Measurements from ENCODE around the gene TRIM31. TPM values are rescaled to one million over a fixed set of nuclear protein-coding genes. Genes with fewer than 3 reads are reported as not detected.
"Not testable (repeated sequence)": the region's sequence is repeated elsewhere in the genome, so short reads cannot be mapped to it uniquely, and the experiment has no call there.

TRIM31 gene
- total RNA-seq, 2 experiments from 2014 or later = not detected

DNA sequence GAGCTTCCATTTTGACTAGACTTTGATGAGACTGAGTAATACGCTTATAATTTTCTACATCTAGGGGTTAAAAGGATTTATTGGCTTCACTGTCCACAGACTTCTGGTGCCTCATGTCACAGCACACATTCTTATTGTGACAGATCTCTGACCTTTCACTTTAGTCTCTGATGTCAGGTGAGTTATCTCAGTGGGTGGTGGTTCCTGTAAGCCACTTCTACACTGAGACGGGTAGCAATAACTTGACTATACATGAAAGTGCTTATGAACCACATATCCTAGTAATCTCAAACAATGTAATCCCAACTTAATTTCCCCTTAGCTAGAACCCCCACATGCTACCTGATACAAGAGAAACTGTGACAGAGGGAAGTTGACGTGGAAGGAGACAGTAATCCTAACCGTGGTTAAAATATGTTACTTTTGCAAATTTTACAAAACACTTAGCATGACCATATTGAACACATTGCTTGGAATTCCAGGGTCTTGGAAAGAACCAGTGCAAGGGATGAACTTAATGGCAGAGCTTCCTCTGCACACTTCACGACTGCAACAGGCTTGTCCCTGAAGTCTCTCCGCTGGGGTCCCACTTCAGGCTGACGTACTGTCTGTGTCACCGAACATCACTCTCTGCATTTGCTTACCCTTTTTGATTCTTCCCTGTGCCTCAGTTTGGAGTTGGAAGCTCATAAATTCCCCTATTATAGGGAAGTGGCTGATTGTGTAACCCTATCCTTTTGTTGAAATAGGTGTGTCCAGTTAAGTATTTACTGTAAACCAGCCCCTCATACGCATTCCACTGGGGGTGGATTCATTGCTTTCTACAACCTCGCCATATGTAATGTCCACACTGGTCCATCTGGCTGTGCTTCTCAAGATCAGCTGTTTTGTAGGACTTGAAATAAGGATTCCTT lies 16.6 kb upstream of the TRIM31 start:
- Mint-ChIP-seq H3K9me3 (ENCODE audit: low read depth) (no peaks in the 10 kb centered on the region), H3K36me3 (ENCODE audit: low read depth) (no peaks in the 10 kb centered on the region), H3K27ac (no peak overlapping the region), H3K27me3 (peaks cover 63% of the 10 kb centered on the region), H3K4me1 (peaks cover 24% of the 10 kb centered on the region), H3K4me3 (no peak overlapping the region)
- POLR2A ChIA-PET = no interaction called here
- CTCF ChIA-PET = interaction anchor here (0.9 to 6.0 kb wide), 7 partner anchors 10 to 89 kb away, joined by 3 to 244 read pairs (median 6); no protein-coding TSS in a partner anchor
- no peak for DNase-seq
- peak; percentile 75 for ATAC-seq
- intact Hi-C loops (cut with DNase I, micrococcal nuclease) = loop anchor here (2.0 to 5.0 kb wide), 4 partner anchors 39 to 282 kb away; partner anchors contain the start of gene PPP1R11 (in 1 of the 2)

DNA sequence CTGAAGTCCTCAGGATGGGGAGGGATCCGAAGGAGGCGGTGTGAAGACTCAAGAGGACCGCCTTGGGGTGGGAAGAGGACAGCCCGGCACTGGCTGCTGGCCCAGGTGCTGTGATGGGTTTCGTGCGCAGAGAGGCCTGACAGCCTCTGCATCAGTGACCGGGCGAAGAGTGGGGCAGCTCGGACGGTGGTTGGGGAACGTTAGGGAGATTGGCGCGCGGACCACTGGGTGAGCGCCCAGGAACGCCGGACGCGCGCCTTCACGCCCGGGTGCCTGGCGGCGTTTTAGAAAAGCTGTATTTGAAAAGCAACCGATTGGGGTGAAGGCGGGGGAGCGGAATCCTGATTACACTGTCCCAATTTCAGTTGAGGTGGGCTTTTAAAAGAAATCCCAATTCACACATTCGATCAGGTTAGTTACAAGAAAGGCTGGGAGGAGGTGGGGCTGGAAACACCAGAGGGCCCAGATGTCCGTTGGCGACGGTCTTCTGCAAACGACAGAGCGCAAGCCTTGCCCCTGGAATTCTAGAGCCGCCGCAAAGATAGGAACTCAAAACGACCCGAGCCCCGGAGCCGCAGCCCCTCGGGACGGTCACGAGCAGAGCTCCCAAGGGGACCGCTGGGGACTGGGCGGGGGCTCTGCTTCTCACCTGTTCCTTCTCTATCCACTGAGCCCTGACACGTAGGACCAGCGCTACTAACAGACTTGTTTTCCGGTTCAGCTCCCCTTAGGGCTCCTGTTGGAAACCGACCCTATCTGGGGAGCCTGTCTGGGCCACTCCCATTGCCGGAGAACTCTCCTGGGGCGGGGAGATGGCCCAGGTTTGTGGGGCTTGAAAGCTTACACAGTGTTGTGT lies 14.6 kb upstream of the TRIM31 start:
- Mint-ChIP-seq H3K4me1 (peaks cover 24% of the 10 kb centered on the region), H3K9me3 (ENCODE audit: low read depth) (no peaks in the 10 kb centered on the region), H3K27me3 (peaks cover 59% of the 10 kb centered on the region), H3K36me3 (ENCODE audit: low read depth) (no peaks in the 10 kb centered on the region), H3K27ac (no peak overlapping the region), H3K4me3 (no peak overlapping the region)
- ChIA-PET POLR2A (no interaction called here), CTCF (interaction anchor here (0.7 to 6.5 kb wide), 6 partner anchors 13 to 375 kb away, joined by 3 to 60 read pairs (median 4); no protein-coding TSS in a partner anchor)
- no peak for ATAC-seq
- no peak for DNase-seq
- intact Hi-C loops (cut with DNase I, micrococcal nuclease) = no loop called here

- Mint-ChIP-seq H3K4me1 (no peaks in the 10 kb centered on the region), H3K36me3 (ENCODE audit: low read depth) (no peaks in the 10 kb centered on the region), H3K27ac (no peak overlapping the region), H3K4me3 (no peak overlapping the region), H3K27me3 (peaks cover 22% of the 10 kb centered on the region), H3K9me3 (ENCODE audit: low read depth) (no peaks in the 10 kb centered on the region)
- no peak for DNase-seq
- intact Hi-C loops (cut with DNase I, micrococcal nuclease) = no loop called here
- ATAC-seq = no peak
- ChIA-PET CTCF (interaction anchor here (1.1 to 6.5 kb wide), 3 partner anchors 9 to 18 kb away, joined by 3 to 60 read pairs (median 5); no protein-coding TSS in a partner anchor), POLR2A (no interaction called here)
Observed at GRCh38 chr6:30122515-30122914, 9.6 kb upstream of the TRIM31 start.

- Mint-ChIP-seq H3K4me1 (no peaks in the 10 kb centered on the region), H3K36me3 (ENCODE audit: low read depth) (no peaks in the 10 kb centered on the region), H3K27me3 (peaks cover 14% of the 10 kb centered on the region), H3K27ac (no peak overlapping the region), H3K9me3 (ENCODE audit: low read depth) (no peaks in the 10 kb centered on the region), H3K4me3 (no peak overlapping the region)
- DNase-seq = no peak
- ChIA-PET POLR2A (no interaction called here), CTCF (interaction anchor here (1.1 to 6.5 kb wide), 3 partner anchors 9 to 18 kb away, joined by 3 to 60 read pairs (median 5); no protein-coding TSS in a partner anchor)
- no peak for ATAC-seq
- intact Hi-C loops (cut with DNase I, micrococcal nuclease) = no loop called here
Observed at GRCh38 chr6:30121446-30122366, 8.8 kb upstream of the TRIM31 start.

DNA sequence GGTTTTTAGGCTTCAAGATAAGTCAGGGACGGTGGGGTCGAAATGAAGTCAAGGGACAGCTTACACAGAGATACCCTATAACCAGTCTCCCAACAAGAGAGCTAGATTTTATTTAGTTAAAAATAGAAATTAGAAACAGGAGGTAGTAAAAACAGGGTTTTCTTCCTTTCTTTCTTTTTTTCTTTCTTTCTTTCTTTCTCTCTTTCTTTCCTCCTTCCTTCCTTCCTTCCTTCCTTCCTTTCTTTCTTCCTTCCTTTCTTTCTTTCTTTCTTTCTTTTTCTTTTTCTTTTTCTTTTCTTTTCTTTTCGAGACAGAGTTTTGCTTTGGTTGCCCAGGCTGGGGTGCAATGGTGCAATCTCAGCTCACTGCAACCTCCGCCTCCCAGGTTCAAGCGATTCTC lies 5.8 kb upstream of the TRIM31 start:
- ATAC-seq; H3K9me3 Mint-ChIP-seq (ENCODE audit: low read depth); H3K36me3 Mint-ChIP-seq (ENCODE audit: low read depth); POLR2A ChIA-PET; H3K4me3 Mint-ChIP-seq; DNase-seq; H3K4me1 Mint-ChIP-seq; intact Hi-C loops (cut with DNase I, micrococcal nuclease); H3K27ac Mint-ChIP-seq: not testable (repeated sequence)
- peaks cover 10% of the 10 kb centered on the region for H3K27me3 Mint-ChIP-seq
- CTCF ChIA-PET = interaction anchor here (0.7 to 1.2 kb wide), 2 partner anchors 12 to 16 kb away, joined by 3 read pairs; no protein-coding TSS in a partner anchor

DNA sequence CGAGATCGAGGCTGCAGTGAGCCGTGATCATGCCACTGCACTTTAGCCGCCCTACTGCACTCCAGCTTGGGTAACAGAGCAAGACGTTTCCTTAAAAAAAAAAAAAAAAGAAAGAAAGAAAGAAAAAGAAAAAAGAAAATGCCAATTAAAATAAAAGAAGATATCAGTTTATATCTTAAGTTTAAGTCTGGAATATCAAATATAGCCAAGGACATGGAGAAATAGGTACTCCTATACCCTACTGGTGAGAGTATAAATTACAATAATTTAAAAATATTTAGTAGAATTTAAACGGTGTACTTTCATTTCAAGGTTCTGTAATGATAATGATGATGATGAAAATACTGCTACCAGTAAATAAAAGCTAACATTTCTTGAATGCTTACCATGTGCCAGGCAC lies 3.8 kb upstream of the TRIM31 start:
- Mint-ChIP-seq H3K27me3 (peaks cover 18% of the 10 kb centered on the region), H3K4me1 (peaks cover 12% of the 10 kb centered on the region), H3K27ac (no peak overlapping the region), H3K4me3 (no peak overlapping the region), H3K36me3 (ENCODE audit: low read depth) (no peaks in the 10 kb centered on the region), H3K9me3 (ENCODE audit: low read depth) (no peaks in the 10 kb centered on the region)
- ChIA-PET POLR2A (no interaction called here), CTCF (interaction anchor here (2.8 kb wide), 1 partner anchor 13 kb away, joined by 12 read pairs; no protein-coding TSS in a partner anchor)
- intact Hi-C loops (cut with DNase I, micrococcal nuclease) = no loop called here
- no peak for DNase-seq
- no peak for ATAC-seq

DNA sequence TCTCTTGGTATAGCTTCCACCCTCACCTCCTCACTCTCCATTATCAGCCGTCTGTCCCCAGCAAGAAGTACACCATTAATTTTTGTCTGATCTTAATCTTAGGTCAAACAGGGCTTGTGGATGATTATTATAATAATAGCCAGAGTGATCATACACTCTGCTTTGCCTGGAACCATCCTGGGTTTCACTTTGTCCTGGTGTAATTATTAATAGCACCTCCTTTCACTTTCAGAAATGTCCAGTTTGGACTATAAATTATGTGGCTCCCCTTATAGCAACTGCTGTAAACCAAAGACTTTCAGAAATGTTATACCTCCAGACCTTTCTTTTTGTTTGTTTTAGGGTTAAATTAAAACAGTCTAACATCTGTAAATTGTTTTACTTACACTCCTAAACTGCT lies 951 bp upstream of the TRIM31 start:
- intact Hi-C loops (cut with DNase I, micrococcal nuclease) = no loop called here
- Mint-ChIP-seq H3K4me1 (peaks cover 12% of the 10 kb centered on the region), H3K4me3 (no peak overlapping the region), H3K27ac (no peak overlapping the region), H3K27me3 (peaks cover 27% of the 10 kb centered on the region), H3K9me3 (ENCODE audit: low read depth) (no peaks in the 10 kb centered on the region), H3K36me3 (ENCODE audit: low read depth) (no peaks in the 10 kb centered on the region)
- ChIA-PET POLR2A (no interaction called here), CTCF (interaction anchor here (0.5 to 1.6 kb wide), 2 partner anchors 17 to 1276 kb away, joined by 3 to 4 read pairs; no protein-coding TSS in a partner anchor)
- DNase-seq = no peak
- no peak for ATAC-seq

DNA sequence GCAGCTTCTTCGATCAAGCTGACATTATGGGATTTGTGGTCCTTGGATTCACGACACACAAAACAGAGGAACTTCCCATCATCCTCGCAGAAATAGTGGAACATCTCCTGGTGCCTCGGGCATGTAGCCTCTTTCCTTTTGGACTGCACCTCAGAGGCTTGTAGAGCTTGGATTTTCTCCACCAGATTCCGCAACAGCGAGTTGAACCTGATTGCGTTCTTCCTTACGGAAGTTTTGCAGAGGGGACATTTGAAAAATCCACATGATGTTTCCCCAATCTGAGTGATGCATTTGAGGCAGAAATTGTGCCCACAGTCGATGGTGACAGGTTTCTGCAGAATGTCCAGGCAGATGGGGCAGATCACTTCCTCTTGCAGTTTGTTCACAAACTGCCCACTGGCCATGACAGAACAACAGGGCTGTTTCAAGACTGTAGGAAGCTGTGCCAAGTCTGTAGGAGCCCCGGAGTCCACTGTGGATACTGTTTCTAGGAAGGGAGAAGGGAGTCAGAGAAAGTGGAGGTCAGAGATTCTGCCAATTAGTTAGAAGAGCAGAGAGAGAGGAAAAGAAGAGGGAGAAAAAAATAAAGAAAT lies 392 bp downstream of the TRIM31 start:
- no peak for DNase-seq
- CTCF ChIA-PET = interaction anchor here (0.9 to 1.1 kb wide), 2 partner anchors 11 to 20 kb away, joined by 3 read pairs; no protein-coding TSS in a partner anchor
- Mint-ChIP-seq H3K27ac (no peak overlapping the region), H3K4me1 (peaks cover 12% of the 10 kb centered on the region), H3K36me3 (ENCODE audit: low read depth) (no peaks in the 10 kb centered on the region), H3K9me3 (ENCODE audit: low read depth) (no peaks in the 10 kb centered on the region), H3K4me3 (no peak overlapping the region), H3K27me3 (peaks cover 34% of the 10 kb centered on the region)
- POLR2A ChIA-PET = no interaction called here
- ATAC-seq = no peak
- intact Hi-C loops (cut with DNase I, micrococcal nuclease) = no loop called here

DNA sequence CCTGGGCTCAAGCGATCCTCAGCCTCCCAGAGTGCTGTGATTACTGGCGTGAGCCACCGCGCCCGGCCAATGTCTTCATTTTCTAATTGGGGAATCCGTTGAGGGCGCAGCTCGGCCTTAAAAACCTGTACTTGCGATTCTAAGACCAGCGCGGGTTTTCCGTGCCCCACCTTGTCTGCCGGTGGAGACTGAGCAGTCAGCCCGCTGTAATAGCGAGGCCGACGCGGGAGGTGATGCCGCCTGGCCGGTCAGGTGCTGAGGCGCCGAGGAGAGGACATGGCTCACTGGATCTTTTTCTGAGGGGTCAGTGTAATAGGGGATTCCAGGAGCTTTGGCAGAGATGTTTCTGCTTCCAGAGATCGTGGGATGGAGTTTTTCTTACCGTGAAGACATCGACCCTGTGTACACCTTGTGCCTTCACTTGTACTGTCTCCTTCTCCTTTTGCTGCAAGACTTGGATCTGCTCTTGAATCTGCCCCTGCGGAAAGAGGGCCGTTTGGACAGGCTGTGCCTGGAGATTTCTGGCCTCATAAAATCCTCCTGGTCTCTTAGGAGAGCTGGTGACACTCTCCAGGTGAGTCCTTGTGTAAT lies 1.5 kb downstream of the TRIM31 start:
- POLR2A ChIA-PET = no interaction called here

GRCh38 chr6:30104661-30105060 lies 8.2 kb downstream of the TRIM31 start:
- Mint-ChIP-seq H3K4me1 (peaks cover 32% of the 10 kb centered on the region), H3K36me3 (ENCODE audit: low read depth) (no peaks in the 10 kb centered on the region), H3K9me3 (ENCODE audit: low read depth) (no peaks in the 10 kb centered on the region), H3K27me3 (peaks cover 38% of the 10 kb centered on the region), H3K27ac (no peak overlapping the region), H3K4me3 (no peak overlapping the region)
- POLR2A ChIA-PET = no interaction called here
- intact Hi-C loops (cut with DNase I, micrococcal nuclease) = loop anchor here (5.0 kb wide), 2 partner anchors 42 to 223 kb away; partner anchors contain the start of genes POLR1H (in 1 of the 2) and TRIM39 (in 1 of the 2)
- DNase-seq = no peak
- CTCF ChIA-PET = interaction anchor here (0.6 to 9.5 kb wide), 12 partner anchors 11 to 471 kb away, joined by 3 to 244 read pairs (median 6); partner anchors contain the start of genes POLR1H and TRIM40
- ATAC-seq = no peak

More for the DNA sequence above, 1.5 kb downstream of the TRIM31 start:
- Mint-ChIP-seq H3K27me3 (peaks cover 35% of the 10 kb centered on the region), H3K9me3 (ENCODE audit: low read depth) (no peaks in the 10 kb centered on the region), H3K4me3 (no peak overlapping the region), H3K36me3 (ENCODE audit: low read depth) (no peaks in the 10 kb centered on the region), H3K4me1 (peaks cover 12% of the 10 kb centered on the region), H3K27ac (no peak overlapping the region)
- DNase-seq (no peak), ATAC-seq (no peak)
- intact Hi-C loops (cut with DNase I, micrococcal nuclease) = no loop called here
- CTCF ChIA-PET = interaction anchor here (0.6 to 1.1 kb wide), 3 partner anchors 9 to 96 kb away, joined by 3 read pairs; no protein-coding TSS in a partner anchor

Measured in activated CD4-positive, alpha-beta T cell treated with anti-CD3 and anti-CD28 coated beads for 36 hours (primary cell).